ENCODE measurements around the gene PRKD2.
A peak's percentile ranks its signal among the peaks of the same experiment; 100 is the strongest.

Gene PRKD2

GRCh38 chr19:46698395-46699321 is 18.3 kb downstream of the PRKD2 start:
- no peak for DNase-seq

GRCh38 chr19:46697204-46697960 is 19.5 kb downstream of the PRKD2 start:
- no peak for DNase-seq

GRCh38 chr19:46696866-46697203 is 20.1 kb downstream of the PRKD2 start:
- DNase-seq: no peak

GRCh38 chr19:46696052-46696451 is 20.9 kb downstream of the PRKD2 start:
- no peak for DNase-seq

- no peak for DNase-seq
These were observed 23.2 kb downstream of the PRKD2 start for GRCh38 chr19:46693760-46694159.

GRCh38 chr19:46692918-46693722 is 23.8 kb downstream of the PRKD2 start:
- no peak for DNase-seq

- DNase-seq: no peak
These were observed 25.0 kb downstream of the PRKD2 start for GRCh38 chr19:46691948-46692347.

GRCh38 chr19:46691104-46691503 is 25.8 kb downstream of the PRKD2 start:
- DNase-seq: no peak

GRCh38 chr19:46689358-46689757 is 27.6 kb downstream of the PRKD2 start:
- DNase-seq: no peak

GRCh38 chr19:46687438-46688145 is 29.3 kb downstream of the PRKD2 start:
- DNase-seq: no peak

- no peak for DNase-seq
These were observed 31.7 kb downstream of the PRKD2 start for GRCh38 chr19:46685189-46685588.

- no peak for DNase-seq
These were observed 38.7 kb downstream of the PRKD2 start for GRCh38 chr19:46678110-46678732.

- no peak for DNase-seq
These were observed 42.3 kb downstream of the PRKD2 start for GRCh38 chr19:46674416-46675178.

GRCh38 chr19:46670813-46671212 is 46.1 kb downstream of the PRKD2 start:
- DNase-seq: no peak

GRCh38 chr19:46668662-46669061 is 48.3 kb downstream of the PRKD2 start:
- no peak for DNase-seq

- DNase-seq: no peak
These were observed 51.8 kb downstream of the PRKD2 start for GRCh38 chr19:46665072-46665471.

- DNase-seq: peak; percentile 65
These were observed 55.0 kb downstream of the PRKD2 start for GRCh38 chr19:46661735-46662592.

- peak; percentile 99 for DNase-seq
These were observed 55.7 kb downstream of the PRKD2 start, which contains the start of gene DACT3 for GRCh38 chr19:46661020-46661731. DACT3 (minus strand) TSS chr19:46661182; CDS start chr19:46661064, 118 bp downstream.

GRCh38 chr19:46660551-46661019 is 56.3 kb downstream of the PRKD2 start:
- DNase-seq: no peak

Measured in NCI-H2107 (cell line).